Measurements from ENCODE around the gene C11orf71. TPM values are rescaled to one million over a fixed set of nuclear protein-coding genes. Genes with fewer than 3 reads are reported as not detected.

The C11orf71 gene
- total RNA-seq, 1 donor from 2014 or later: 2.9 TPM

DNA sequence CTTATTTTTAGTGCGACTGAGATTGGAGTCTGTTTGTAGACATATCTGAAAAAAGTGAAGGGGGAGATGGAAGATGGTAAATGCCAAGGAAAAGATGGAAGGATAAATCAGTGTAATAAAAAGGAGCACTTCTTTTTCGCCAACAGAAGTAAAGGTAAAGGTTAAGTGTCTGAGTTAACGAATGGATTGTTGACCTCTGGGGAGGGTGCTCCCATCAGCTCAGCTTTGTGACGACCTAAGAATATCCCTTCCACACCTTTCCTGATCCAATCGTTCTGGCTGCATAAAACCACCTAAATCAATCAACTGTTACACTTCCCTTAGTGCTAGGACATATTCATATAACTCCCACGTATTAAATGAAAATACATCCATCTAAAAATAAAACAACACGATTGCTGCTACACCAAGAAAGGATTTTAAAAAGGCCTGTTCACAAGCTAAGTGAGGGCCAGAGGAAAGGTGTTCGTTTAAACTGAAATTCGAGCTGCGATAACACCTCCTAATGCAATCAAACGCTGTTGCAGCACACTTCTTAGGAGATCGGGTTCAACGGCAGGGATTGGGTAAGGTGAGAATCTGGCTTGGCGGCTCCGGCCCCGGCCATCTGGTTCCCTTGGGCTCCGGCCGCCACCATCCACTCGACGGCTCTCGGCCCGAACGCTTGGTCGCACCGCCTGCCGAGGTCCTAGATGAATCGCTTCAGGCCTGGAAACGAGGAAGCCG, 658 bp downstream of the C11orf71 start:
- ATAC-seq: peak; percentile 59

DNA sequence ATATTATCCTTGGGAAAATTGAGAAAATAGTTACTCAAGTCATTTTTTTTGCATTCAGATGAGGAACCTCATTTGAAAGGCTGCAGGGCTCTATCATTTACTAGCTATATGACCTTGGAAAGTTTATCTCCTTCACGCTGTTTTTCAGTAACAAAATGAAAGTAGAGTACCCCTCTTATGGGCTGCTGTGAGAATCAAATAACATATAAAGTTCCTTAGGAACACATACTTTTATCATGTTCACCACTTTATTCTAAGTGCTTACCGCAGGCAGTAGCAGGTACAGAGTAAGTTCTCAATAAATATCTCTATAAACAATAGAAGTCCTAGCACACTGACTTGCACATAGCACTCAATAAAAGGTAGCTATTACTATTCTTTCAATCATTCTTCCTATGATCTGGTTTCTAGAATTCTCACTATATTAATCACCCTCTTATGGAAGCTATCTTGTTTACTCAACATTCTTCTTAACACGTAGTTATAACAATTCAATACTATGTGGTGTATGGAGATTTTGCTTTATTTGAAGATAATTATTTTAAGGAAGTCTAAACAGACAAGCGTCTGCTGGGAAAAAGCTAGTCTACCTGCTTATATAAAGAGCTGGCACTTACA, 1.9 kb downstream of the C11orf71 start:
- no peak for ATAC-seq

DNA sequence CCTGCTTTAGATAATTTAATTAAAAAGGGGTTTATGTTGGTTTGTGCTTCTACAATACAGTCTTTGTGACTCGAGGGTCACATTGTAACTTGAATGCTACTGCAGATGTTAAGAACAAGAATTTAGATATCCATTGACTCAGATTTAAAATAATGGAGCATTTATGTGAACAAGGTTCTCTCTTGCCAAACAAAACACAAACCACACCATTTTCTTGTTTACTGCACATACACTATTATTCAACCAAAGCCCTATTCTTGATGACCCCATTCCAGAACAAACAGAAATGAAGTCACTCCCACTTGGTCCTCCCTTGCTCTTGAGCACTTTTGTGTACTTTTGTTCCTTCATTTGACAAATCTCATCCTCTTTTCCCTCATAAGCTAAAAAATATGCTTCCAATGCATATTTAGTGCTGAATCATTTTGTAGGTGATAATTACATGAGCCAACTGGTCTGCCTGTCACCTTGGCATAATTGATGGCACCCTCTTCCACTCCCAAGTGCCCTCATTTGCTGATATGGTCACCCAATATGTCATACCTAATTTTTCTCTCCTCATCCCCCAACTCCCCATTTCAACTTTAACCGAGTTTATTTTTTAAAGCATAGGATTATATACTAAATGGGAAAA, 2.8 kb downstream of the C11orf71 start:
- ATAC-seq: no peak

- no peak for ATAC-seq
Observed at GRCh38 chr11:114396916-114397315, 3.4 kb downstream of the C11orf71 start.

GRCh38 chr11:114395736-114396135, 4.6 kb downstream of the C11orf71 start:
- no peak for ATAC-seq

DNA sequence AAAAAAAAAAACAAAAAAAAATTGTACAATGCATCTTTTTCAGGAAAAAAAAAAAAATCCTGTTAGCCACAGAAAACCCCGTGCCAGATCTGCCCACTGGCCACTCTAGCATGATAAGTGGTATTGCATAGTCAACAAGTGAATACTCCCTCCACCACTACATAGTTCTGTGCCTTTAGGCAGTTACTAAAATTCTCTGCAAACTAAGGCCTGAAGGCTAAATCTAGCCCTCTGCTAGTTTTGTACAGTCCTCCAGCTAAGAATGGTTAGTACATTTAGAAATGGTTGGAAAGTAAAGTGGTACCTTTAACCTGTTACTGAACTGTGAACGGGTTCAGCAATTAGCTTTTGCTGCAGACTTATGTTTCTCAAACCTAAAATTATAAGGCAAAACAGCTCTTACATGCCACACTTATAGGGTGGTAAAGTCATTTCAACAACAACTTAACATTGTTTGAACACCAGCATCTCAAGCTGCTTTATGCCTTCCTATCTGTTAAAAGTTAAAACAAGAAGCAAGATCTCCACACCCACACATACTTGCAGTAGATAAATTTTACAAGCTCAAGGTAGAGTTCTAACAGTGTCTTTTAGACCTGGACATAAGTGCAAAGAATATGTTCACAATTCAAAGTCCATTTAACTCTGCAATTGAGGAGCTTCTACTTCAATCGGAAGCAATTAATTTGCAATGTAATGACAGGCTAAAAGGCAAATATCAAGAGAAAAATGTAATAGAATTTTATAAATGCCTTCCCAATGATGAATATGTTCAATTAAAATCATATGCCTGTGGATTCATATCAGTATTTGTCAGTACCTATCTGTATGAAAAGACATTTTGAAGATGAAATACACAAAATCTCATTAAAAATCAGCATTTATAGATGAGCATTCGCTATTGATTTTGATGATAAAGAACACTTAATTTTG, 7.3 kb downstream of the C11orf71 start:
- no peak for ATAC-seq

DNA sequence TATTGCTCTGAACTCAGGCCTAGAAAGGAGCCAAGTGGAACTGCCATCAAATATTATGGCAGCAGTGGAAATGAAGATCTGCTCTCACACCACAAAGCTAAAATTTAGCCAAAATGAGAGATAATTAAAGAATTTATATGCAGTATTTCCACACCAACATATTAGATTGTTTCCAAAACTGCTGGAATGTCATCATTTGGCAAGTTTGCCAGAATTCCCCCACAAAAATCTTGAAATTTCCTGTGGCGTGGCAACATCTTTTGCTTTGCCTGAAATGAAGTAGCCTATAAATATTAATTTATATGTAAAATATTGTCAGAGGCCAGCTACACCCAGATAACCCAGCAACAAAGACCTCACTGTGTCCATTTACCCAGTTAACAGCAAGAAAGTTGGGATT, 13.8 kb downstream of the C11orf71 start:
- ATAC-seq: no peak

DNA sequence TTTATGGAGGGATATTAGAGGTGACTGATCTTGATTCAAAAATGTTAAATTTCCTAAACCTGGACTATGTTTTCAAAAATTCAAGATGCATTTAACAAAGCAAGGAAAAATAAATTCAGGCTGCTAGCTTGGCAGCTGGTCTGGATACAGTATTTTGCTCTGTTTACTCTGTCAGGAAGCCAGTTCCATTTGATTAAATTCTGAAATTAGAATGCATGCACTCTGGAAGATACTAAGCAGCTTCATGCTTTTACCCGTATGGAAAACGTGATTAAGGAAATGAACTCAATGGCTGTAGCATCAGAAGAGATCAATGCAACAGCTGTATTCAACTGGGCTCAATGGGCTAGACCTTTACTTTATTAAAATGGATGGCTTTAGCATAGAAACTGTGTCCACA, 14.2 kb downstream of the C11orf71 start:
- no peak for ATAC-seq

DNA sequence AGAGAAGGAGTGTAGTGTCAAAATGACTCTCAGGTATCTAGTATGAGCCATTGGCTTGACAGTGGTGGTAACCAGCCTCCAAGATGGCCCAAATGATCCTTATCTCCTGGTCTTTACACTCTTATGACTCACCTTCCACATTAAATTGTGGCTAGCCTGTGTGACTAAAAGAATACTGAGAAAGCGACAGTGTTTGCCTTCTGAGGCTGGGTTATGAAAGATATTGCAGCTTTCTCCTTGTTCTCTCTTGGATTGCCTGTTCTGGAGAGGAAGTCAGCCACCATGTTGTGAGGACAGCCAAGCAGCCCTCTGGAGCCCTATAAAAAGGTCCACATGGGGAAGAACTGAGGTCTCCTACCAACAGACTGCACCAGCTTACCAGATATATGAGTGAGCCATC, 15.8 kb downstream of the C11orf71 start:
- ATAC-seq: no peak

DNA sequence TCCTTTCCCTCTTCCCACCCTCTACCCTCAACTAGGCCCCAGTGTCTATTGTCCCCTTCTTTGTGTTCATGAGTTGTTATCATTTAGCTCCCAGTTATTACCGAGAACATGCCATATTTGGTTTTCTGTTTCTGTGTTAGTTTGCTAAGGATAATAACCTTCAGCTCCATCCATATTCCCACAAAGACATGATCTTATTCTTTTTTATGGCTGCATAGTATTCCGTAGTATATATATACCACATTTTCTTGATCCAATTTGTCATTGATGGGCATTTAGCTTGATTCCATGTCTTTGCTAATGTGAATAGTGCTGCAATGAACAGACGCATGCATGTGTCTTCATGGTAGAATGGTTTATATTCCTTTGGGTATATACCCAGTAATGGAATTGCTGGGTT, 17.8 kb downstream of the C11orf71 start:
- ATAC-seq: no peak

DNA sequence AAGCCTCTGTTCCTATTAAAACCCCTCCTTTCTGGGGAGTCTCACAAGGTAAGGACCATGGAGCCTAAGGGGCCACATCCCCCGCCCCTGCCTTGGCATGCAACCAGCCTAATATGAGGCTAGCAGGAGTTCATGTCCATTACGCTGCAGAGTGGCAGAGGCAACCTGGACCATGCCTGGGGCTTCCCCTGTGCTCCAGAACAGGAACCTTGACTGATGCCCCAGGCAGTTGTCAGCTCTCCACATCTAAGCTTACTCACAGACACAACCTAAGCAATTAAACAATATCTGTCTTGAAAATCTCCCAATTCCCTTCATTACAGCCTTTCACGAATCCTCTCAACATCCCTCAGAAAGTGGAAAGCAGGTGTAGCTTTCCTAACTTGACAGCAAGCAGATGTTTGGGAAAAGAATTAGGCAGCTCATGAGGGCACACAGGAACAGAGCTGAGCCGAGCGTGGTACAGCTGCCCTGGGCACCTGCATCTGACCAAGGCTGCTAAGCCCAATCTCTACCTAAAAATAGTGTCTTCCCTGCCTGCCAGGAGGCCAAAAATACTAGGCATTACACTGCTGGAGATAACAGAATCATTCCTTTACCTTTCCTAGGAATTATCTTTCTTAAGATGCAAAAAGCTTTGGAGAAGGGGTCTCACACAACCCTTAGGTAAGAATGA, 20.8 kb downstream of the C11orf71 start:
- ATAC-seq: no peak

GRCh38 chr11:114377612-114378267, 22.6 kb downstream of the C11orf71 start:
- peak; percentile 15 for ATAC-seq

DNA sequence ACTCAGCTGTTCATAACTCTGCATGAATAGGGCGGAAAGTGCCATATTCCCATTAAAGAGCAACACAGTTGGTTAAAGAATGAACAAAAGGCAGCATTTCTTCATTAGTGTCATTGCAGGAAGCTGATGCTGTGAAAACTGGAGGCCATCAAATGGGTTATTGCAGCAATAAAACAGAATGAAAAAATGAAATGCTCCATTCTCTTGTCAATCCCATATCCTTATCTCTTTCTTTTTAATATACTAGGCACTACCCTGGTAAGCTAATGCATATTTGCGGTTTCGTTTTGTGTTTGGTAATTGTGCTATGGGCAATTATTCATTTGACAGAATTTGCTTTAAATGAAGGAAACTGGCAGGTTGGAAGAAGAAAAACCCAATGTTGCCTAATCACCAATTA, 25.3 kb downstream of the C11orf71 start:
- no peak for ATAC-seq

DNA sequence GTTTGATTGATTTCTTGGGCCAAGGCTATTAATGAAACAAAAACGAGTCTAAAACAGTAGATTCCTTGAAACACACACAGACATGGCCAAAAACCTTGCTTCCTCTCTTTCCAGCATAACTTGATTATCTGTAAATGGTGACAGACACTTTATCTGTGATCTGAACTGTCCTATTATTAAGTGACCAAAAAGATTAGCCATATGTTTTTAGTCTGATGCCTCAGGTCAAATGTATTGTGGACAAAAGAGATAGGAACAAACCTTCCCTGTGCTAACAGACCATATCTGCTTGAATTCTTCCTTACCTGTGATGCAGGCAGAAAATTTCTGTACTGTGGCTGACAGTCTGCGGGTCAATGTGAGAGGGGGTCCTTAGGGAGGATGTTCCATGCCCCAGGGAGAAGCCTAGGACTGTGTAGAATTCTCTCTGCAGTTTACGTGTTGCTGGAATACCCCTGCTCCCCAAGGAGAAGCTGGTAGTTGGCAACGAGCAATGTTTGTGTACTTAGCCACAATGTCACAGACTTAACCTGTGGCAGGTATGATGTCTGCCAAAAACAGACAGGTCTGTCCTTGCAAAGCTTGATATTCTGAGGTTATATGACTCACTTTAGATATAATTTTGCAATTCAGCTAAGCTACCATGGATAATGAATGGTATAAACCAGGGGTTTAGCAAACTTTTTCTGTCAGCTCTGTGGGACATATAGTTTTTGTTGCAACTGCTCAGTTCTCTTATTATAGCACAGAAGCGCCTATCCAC, 31.2 kb downstream of the C11orf71 start:
- ATAC-seq: peak; percentile 83

- ATAC-seq: no peak
Observed at GRCh38 chr11:114367244-114367957, 32.9 kb downstream of the C11orf71 start.

GRCh38 chr11:114366331-114367243, 33.7 kb downstream of the C11orf71 start:
- no peak for ATAC-seq

DNA sequence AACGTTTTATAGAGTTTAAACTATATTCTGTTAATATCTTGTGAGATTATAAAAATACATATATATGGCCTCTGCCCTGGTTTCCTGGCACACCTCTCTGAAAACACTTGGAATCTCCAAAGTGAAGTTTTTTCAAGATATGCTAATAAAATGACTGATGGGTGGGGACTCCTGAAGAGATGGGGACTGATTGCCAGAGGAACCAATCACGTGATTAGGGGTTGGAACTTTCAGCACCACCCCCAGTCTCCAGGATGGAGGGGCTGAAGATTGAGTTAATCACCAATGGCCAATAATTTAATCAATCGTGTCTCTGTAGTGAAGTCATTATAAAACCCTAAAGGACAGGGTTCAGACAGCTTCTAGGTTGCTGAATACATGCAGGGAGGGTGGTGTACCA, 37.4 kb downstream of the C11orf71 start:
- ATAC-seq: no peak

DNA sequence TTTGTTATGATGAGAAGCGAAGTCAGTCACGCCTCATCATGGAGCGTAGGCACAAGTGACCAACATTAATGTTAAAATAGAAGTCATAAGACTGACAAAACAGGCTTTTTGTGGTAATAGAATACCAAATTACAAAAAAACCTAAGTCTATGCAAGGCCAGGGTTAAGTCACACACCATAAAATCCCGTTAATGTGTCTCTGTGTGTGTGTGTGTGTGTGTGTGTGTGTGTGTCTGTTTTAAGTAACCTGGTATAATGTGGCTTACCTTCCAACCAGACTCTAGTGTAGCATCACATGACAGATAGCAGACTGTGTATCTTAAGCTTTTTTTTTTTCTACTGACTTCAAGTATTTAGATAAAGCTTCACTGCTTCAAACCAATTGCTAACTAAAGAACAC, 38.0 kb downstream of the C11orf71 start:
- ATAC-seq: no peak

DNA sequence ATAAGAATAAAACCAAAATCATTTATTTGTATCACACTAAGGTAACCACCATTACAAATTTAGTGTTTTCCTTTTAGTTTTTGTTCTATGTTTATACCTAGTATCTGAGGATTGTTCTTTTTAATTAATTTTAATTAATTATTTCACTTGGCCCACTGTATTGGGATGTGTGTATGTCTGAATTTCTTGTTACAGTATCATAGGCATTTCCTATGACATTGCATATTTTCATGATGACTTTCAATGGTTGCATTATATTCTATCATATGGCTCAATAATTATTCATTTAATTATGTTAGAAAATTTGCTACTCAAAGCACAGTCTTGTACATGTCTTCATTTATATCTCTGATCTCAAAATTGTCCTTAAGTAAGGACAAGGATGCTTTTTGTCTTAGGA, 41.0 kb downstream of the C11orf71 start:
- ATAC-seq: no peak

Data from esophagus mucosa (tissue), 1 donor.